IPS-NIHi11 (cell line): ENCODE data around the gene TBC1D22A.

ENCODE experiments used
- DNase-seq: peaks from one replicate; pipeline ENCODE4 v3.0.0; 2012; ENCODE audit warnings: mixed read lengths, low spot score

Gene TBC1D22A

DNA sequence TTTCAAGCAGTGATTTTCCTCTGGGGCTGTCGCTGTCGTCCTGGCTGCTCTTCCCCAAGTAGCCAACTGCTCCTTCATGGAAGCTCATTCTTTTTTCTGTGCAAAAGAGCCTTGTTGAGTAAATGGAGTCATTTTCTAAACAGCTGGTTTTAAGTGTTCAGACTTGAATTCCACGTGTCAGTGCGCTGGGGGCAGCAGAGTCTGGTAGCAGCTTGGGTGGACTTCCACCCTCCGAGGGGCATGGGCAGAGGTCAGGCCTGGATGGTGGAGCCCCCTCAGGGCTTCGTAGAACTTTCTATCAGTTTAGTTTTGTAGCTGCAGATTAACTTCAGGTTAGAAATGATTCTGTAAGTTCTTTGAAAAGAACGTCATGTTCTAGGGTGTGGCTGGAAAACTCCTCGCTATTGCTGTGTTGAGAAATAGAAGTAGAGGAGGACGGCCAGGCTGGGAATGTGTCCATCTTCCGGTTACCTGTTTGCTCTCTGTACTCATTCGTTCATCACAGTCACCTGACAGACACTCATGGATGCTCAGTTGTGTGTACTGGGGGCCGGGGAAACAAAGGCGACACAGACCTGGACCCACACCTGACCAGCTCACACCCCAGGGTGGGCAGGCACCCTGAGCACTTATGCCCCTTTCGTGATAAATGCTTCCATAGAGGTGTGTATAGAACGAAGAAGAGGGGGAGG, 270.7 kb downstream of the TBC1D22A start:
- DNase-seq = no peak

DNA sequence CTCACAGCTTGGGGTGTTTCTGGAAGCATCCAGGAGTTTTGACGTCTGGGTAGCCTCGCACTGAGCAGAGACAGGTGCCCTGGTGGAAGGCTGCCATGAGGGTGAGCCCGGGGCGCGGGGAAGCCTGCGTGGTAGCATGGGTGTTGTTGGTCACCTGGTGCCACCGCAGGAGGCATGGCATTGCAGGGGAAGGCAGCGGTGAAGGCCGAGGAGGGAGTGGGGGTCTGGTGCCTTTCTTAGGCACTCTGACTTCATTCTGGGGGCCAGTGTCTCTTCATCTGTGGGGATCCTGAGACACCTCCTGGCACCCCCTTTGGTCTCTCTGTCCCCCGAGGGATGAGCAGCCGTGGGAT, 271.2 kb downstream of the TBC1D22A start:
- DNase-seq = no peak

GRCh38 chr22:47034076-47034808, 271.8 kb downstream of the TBC1D22A start:
- no peak for DNase-seq

DNA sequence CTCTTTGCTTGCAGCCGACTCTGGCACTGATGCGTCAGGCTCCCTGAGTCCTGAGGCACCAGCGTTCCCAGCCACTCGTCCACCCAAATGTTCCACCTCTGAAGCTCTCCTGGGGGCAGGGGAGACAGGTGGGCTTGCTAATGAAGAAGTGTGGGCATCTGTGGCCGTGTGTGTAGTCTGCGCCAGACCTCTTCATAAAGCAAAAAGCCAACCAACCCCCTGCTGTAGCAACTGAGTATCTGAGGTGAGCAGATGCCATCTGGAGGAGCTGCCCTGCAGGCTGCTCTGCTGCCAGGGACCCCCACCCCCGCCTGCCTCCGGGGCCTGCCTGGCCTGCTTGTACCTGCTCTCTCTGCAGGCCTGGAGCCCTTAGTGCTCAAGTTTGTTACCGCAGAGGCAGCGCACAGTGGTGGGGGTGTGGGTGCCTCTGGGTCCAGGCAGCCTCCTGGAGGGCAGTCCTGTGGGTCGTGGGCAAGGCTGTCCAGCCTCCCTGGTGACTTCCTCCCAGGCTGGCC, 272.5 kb downstream of the TBC1D22A start:
- no peak for DNase-seq

DNA sequence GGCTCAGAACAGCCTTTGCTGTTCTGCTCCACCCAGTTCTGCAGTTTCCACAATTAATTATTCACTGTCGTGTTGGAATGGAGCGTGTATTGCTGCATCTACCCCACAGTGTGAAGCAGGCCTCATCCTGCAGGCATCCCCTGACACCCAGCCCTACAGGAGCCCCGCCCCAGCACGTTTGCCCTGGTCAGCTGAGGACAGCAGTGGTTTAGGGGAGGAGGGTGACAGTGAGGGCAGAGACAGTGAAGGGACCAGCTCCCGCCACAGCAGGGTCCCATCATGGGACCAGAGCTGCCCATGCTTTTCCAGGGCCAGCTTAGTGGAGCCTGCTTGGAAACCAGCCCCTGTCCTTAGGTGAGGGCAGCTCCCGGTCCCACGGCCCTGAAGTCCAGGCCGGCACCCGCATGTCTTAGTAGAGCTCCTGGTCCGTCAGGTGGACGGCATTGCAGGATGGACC, 273.0 kb downstream of the TBC1D22A start:
- no peak for DNase-seq

DNA sequence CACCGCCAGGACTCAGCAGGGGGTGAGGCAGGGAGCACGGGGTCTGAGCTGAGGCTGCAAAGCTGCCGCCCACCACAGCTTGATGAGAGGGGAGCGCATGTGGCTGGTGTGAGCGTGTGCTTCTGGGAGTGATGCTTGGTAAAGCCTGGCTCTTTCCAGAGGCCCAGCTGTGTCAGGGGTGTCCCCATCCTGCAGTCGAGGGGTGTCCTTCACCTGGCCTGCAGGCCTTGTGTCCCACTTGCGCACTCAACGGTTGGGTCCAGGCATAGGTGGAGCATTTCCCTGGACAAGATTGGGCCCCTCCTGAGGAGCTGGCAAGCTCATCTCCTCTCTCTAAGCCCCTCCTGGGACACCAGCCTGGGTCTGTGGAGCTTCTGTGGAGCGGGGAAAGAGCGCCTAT, 273.9 kb downstream of the TBC1D22A start:
- no peak for DNase-seq

GRCh38 chr22:47036936-47037485, 274.6 kb downstream of the TBC1D22A start:
- no peak for DNase-seq

DNA sequence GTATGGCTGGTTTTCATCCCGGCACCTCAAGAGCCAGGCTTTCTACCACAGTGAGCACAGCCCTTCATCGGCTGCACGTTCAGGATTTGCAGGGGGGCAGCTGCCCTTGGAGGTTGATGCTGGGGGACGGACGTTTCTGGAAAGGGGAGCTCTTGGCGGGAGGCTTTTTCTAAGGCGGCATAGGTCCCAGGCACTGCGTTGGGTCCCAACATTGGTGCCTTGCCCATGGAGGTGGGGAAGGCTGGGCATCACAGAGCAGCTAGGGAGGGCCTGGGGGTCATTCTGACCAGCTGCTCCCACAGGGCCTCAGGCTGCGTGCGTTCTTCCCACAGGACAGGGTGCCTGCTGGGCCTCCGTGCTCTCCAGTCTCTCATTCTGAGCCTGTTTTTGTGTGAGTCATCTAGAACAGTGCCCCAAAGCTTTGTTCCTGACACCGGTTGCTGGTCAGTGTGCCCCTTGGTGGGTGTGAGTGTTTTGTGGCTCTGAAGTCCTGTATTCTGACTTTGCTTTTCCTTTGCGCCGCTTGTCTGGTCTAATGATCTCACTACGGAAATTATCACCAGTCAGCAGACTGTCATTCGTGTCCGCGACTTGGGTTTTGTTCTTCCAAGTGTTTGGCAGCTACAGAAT, 275.9 kb downstream of the TBC1D22A start:
- no peak for DNase-seq

- no peak for DNase-seq
Measured at GRCh38 chr22:47039356-47039755, 276.9 kb downstream of the TBC1D22A start.

- DNase-seq = no peak
Measured at GRCh38 chr22:47040486-47041270, 278.2 kb downstream of the TBC1D22A start.

GRCh38 chr22:47041271-47042115, 279.0 kb downstream of the TBC1D22A start:
- no peak for DNase-seq

DNA sequence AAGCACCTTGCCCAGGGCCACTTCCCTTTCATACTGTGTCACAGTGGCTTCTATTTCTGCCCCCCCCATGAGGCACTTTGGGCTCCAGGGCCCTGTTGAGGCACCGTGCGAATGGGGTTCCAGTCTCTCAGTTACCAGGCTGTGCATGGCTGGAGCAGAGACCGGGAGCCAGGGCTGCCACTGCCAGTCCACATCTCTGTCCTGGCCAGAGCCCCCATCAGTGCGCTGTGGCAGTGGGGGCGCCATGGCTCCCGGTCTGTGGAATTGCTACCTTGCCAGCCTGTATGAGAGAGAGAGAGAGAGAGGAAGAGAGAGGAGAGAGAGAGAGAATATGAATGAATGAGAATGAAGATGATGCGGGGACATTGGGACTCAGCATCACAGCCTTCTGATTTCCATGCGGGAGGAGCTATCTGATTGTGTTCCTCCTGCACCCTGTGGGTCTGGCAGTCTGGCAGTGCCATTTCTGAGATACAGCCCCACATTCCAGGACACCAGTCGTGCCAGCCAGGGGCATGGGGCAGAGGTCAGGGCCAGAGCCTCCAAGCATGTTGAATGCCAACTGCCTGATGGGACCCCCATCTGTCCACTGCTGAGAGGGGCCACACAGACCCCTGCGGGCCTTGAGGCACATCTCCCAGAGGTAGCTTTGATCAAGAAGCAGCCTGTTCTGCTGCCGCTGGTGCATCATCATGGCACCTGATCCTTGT, 279.8 kb downstream of the TBC1D22A start:
- DNase-seq = no peak

GRCh38 chr22:47042861-47043496, 280.5 kb downstream of the TBC1D22A start:
- DNase-seq = no peak

DNA sequence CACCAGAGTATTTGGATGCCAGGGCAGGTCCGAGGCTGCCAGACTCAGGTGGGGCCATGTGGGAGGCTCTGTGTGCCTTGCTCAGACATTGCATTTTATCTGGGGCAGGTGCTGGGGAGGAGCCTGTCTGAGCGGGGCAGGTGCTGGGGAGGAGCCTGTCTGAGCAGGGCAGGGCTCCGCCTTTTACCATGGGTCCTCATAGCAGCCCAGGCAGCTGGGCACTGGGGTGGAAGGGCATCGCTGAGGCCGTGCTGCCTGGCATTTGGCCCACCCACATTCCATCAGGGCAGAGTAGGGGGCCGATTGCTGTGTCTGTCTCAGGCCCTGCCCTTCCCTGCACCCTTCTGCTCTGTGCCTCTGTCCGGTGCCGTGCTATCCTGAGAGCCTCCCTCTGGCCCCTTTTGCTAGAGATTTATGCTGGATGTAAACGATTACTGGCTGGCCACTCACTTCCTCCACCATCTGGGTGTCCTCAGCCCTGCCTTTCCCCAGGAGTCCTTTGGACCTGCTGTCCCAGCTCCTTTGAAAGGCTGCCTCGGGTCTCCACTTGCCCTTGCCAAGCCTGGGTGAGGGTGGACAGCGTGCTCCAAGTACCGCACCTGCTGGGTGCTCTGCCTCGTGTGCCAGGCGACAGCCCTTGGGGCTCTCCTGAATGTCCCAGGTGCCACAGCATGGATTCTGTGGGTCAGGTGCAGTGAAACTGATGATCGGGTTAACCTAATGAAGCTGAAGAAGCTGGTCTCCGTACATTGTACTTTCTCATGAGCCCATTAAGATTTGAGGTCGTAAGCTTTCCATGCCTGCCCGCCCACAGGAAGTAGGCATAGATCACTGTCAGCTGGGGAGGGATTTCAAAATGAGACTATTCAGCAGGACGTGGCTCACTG, 281.6 kb downstream of the TBC1D22A start:
- DNase-seq = peak; percentile 94

DNA sequence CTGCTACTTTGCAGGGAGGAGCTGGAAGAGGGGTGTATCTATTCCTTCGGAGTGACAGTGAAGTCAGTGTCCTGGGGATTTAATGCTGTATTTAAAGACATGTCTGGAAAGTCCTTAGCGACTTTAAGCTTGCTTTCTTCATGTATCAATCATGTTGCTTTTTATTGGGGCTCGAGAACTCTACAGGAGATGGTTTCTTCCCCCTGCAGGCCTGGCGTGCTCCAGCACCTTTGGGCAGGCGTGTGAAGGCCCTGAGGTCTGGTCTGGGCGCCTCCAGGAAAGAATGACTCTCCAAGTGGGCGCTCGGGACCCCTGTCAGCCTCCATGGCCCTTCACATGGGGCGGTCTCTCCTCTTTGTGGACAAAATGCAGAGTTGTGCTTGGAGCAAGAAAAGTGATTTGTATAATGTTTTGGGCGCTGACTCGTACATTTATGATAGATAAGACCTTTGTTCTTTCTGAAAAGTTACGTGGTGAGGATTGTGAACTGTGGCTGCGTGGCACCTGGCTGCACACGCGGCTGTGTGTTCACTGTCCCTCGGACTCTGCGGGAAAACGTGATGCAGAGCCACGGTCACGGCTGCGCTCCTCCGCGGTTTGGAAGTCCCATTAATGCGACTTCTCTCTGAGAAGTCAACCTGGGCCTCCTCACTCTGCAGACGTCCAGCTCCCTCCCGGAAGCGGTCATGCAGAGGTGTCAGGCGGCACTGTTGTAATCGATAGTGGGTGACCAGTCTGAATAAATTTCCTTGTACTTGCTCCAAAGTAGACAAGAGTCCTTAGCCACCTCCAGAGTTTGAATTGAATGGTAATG, 282.5 kb downstream of the TBC1D22A start:
- no peak for DNase-seq

GRCh38 chr22:47045691-47046410, 283.4 kb downstream of the TBC1D22A start:
- DNase-seq = no peak

- DNase-seq = no peak
Measured at GRCh38 chr22:47046411-47047065, 284.1 kb downstream of the TBC1D22A start.
